ENCODE measurements around the gene RNMT. TPM values are rescaled to one million over a fixed set of nuclear protein-coding genes. Genes with fewer than 3 reads are reported as not detected.
"Not testable (repeated sequence)": the region's sequence is repeated elsewhere in the genome, so short reads cannot be mapped to it uniquely, and the experiment has no call there.

Gene RNMT
- total RNA-seq, 4 donors from 2014 or later, result 8.8 to 25.0 (median 14.2) TPM

- Histone ChIP-seq H3K36me3 (no peaks in the 10 kb centered on the region), H3K4me3 (no peak overlapping the region), H3K27ac (no peak overlapping the region), H3K9me3 (no peaks in the 10 kb centered on the region), H3K4me1 (no peaks in the 10 kb centered on the region), H3K27me3 (no peaks in the 10 kb centered on the region)
- TF ChIP-seq, protein P1, sequence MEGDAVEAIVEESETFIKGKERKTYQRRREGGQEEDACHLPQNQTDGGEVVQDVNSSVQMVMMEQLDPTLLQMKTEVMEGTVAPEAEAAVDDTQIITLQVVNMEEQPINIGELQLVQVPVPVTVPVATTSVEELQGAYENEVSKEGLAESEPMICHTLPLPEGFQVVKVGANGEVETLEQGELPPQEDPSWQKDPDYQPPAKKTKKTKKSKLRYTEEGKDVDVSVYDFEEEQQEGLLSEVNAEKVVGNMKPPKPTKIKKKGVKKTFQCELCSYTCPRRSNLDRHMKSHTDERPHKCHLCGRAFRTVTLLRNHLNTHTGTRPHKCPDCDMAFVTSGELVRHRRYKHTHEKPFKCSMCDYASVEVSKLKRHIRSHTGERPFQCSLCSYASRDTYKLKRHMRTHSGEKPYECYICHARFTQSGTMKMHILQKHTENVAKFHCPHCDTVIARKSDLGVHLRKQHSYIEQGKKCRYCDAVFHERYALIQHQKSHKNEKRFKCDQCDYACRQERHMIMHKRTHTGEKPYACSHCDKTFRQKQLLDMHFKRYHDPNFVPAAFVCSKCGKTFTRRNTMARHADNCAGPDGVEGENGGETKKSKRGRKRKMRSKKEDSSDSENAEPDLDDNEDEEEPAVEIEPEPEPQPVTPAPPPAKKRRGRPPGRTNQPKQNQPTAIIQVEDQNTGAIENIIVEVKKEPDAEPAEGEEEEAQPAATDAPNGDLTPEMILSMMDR (IDR thresholded peaks at IDR 0.05), result no peak
- TF ChIP-seq POLR2A (IDR thresholded peaks at IDR 0.05), result no peak
- intact Hi-C loops (cut with DNase I), result no loop called here
- WGBS, 2 donors, result 75 to 89% methylated on average over 13 to 15 of the region's 21 CpGs
- DNase-seq, result no peak
Observed at GRCh38 chr18:13688191-13689136, 38.0 kb upstream of the RNMT start.

GRCh38 chr18:13690060-13690459 lies 36.4 kb upstream of the RNMT start:
- H3K4me3 ChIP-seq; H3K27me3 ChIP-seq; H3K36me3 ChIP-seq; intact Hi-C loops (cut with DNase I); H3K27ac ChIP-seq; H3K9me3 ChIP-seq; DNase-seq; H3K4me1 ChIP-seq: not testable (repeated sequence)
- 92 to 95% methylated on average over 3 to 7 of the region's 9 CpGs for WGBS, 2 donors

- H3K27ac ChIP-seq; intact Hi-C loops (cut with DNase I); DNase-seq; H3K27me3 ChIP-seq; H3K36me3 ChIP-seq; H3K9me3 ChIP-seq; H3K4me1 ChIP-seq; H3K4me3 ChIP-seq: not testable (repeated sequence)
- WGBS, 2 donors, result 87 to 94% methylated on average over 4 to 5 of the region's 5 CpGs
Observed at GRCh38 chr18:13695337-13695736, 31.1 kb upstream of the RNMT start.

GRCh38 chr18:13696961-13697360 lies 29.5 kb upstream of the RNMT start:
- Histone ChIP-seq H3K36me3 (no peaks in the 10 kb centered on the region), H3K9me3 (peaks cover 0 to 19% (median 3%) of the 10 kb centered on the region in 3 donors), H3K27me3 (no peaks in the 10 kb centered on the region), H3K27ac (no peak overlapping the region), H3K4me1 (no peaks in the 10 kb centered on the region), H3K4me3 (no peak overlapping the region)
- TF ChIP-seq POLR2A (IDR thresholded peaks at IDR 0.05), result no peak
- 89 to 93% methylated on average over 3 of the region's 3 CpGs for WGBS, 2 donors
- no peak for DNase-seq
- intact Hi-C loops (cut with DNase I), result no loop called here

DNA sequence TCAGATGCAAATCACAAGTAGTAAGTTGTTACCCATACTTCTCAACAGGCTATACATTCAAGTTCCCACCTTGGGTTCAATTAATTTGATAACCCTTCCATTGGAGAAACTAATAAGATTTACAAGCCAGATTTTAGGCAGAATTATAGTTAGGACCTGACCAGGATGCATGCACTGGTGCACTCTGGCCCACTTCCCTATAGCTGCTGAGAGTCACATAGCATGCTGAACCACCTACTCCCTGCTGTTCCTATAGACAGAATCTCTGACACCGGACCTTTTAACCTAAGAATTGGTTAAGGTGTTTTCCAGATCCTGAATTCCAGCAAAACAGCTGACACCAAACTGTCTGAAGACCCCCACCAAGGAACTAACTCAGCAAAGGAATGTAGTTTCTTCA lies 26.3 kb upstream of the RNMT start:
- Histone ChIP-seq H3K36me3 (no peaks in the 10 kb centered on the region), H3K9me3 (peaks cover 0 to 34% (median 4%) of the 10 kb centered on the region in 3 donors), H3K27ac (no peak overlapping the region), H3K4me3 (no peak overlapping the region), H3K27me3 (no peaks in the 10 kb centered on the region), H3K4me1 (no peaks in the 10 kb centered on the region)
- DNase-seq, result no peak
- WGBS, 2 donors, result 100% methylated on average over 1 of the region's 1 CpG
- intact Hi-C loops (cut with DNase I), result no loop called here
- TF ChIP-seq POLR2A (IDR thresholded peaks at IDR 0.05), result no peak
- TF ChIP-seq, protein P1 (IDR thresholded peaks at IDR 0.05), result no peak

DNA sequence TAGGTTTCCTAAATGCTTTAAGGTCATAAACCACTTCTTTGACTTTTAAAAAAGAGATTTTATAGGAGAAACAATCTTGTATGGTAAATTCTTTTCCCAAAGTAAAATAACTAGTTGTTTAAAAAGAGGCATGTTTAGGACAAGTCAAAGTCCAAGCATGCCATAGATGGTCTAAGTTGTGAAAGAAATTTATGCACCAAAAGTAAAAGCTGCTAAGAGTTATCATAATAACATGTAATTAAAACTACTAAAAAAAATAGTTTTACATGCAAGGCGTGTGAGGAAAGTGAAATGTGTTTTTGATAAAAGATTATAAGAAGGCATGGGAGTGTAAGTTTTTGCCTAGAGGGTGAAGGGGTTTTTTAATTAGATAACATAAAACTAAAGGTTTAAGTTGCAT lies 22.6 kb upstream of the RNMT start:
- no peak for DNase-seq
- WGBS, 2 donors, result 83 to 95% methylated on average over 1 of the region's 1 CpG
- intact Hi-C loops (cut with DNase I), result no loop called here
- no peak for TF ChIP-seq POLR2A (IDR thresholded peaks at IDR 0.05)
- TF ChIP-seq, protein P1 (IDR thresholded peaks at IDR 0.05), result no peak
- Histone ChIP-seq H3K9me3 (peaks cover 0 to 34% (median 4%) of the 10 kb centered on the region in 3 donors), H3K36me3 (no peaks in the 10 kb centered on the region), H3K4me1 (no peaks in the 10 kb centered on the region), H3K27ac (no peak overlapping the region), H3K27me3 (no peaks in the 10 kb centered on the region), H3K4me3 (no peak overlapping the region)
